GM11168 (cell line): ENCODE data around the gene TP53RK.

ENCODE experiments used
- in situ Hi-C: fragments of 300-500 bp; cut with MboI; formaldehyde crosslinking; loops from one replicate; pipeline ENCODE4 v1.12.0; 2022; ENCODE audit warnings: low sequenced_read_pairs; ENCODE audit not compliant: unreplicated experiment

TP53RK gene

GRCh38 chr20:46666818-46667515 lies 22.3 kb downstream of the TP53RK start:
- in situ Hi-C loops: no loop called here

- in situ Hi-C loops: no loop called here
Measured at GRCh38 chr20:46666306-46666705, 22.9 kb downstream of the TP53RK start.

- in situ Hi-C loops: no loop called here
Measured at GRCh38 chr20:46665602-46666001, 23.6 kb downstream of the TP53RK start.

DNA sequence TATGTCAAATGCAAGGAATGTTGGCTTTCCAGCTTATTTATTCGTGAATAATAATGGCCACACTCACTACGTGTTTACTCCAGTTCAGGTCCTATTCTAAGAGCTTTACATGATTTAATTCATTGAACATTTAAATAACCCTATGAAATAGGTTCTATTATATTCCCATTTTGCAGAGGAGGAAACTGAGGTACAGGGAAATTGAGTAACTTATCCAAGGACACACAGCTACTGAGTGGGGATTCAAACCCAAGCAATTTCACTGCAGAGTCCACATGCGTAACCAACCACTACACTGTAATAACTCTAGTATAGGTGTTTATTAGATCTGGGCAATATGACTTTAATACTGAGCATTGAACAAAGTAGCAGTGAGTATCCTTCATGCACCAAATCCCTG lies 25.7 kb downstream of the TP53RK start:
- in situ Hi-C loops: no loop called here

DNA sequence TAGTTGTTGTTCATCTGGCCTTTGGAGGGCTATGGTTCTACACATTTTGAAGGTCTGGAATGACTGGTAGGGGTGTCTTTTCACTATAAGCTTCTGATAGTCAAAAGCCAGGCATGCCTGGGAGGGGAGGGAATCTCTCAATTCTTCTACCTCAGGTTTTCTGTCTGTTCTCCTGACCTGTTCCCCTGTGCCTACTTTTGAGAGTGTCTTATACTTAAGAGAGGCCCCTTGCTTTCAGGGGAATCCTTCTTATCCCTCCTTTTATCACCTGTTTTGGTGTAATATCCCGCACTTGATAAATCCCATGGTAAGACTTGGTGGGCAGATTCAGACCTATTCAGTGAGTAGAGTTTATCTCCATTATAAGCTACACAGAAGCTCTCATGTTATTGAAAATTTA lies 27.6 kb downstream of the TP53RK start:
- in situ Hi-C loops: no loop called here

GRCh38 chr20:46660487-46660886 lies 28.8 kb downstream of the TP53RK start:
- in situ Hi-C loops: no loop called here

- in situ Hi-C loops: no loop called here
Measured at GRCh38 chr20:46657618-46658017, 31.6 kb downstream of the TP53RK start.

DNA sequence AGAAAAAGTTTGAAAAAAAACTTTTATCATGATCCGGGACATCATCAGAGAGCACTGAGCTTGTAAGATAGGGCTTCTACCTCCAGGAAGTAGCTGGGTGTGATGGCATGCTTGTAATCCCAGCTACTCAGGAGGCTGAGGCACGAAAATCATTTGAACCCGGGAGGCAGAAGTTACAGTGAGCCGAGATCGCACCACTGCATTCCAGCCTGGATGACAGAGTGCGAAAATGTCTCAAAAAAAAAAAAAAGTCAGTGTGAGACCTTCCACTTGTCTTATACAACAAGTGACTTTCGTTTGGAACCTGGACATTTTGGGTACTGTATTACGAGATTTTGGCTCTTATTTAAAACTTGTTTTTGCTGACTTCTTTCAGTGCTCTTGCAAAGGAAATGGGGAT lies 32.1 kb downstream of the TP53RK start:
- in situ Hi-C loops: no loop called here

- in situ Hi-C loops: no loop called here
Measured at GRCh38 chr20:46652699-46653098, 36.5 kb downstream of the TP53RK start.

DNA sequence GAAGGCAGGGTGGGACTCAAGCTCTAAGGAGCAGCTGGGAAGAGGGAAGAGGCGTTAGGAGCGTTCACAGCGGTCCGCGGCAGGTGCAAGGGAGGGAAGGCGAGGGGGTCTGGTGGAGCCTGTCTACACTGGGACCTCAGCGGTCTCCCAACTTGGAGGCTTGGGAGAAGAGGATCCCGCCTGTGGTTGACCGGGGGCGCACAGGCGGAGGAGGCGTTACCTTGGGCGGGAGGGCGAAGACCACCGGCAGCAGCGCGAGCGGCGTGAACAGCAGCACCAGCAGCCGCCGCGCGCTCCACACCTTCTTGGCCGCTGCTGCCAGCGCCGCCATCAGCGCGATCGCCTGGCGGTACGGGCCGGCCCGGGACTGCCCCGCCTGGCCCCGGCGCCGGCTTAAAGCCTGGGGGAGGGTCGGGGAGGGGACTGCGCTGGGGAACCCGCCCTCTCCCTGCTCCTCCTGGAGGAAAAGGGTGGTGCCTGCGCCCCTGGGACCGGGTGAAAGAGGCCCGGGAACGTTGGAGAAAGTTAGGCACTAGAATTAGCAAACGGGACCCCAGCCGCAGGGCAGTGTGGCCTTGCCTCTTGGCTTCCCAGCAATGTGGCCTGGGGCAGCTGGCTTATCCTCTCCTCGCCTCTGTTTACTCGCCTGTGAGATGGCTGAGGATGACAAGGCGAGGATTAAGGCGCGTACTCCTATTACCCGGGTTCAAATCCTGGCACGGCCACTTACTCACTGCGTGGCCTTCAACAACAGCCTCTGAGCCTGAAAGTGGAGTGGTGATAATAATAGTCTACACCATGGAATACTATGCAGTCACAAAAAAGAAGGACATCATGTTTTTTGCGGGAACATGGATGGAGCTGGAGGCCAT lies 37.9 kb downstream of the TP53RK start, which contains the start of gene SLC13A3:
Gene SLC13A3 (minus strand): TSS at position 369 of the 872 bp plus-strand sequence. CDS start 38 bp downstream, at position 331.
- in situ Hi-C loops: no loop called here

- in situ Hi-C loops: no loop called here
Measured at GRCh38 chr20:46650575-46651090, 38.6 kb downstream of the TP53RK start.

DNA sequence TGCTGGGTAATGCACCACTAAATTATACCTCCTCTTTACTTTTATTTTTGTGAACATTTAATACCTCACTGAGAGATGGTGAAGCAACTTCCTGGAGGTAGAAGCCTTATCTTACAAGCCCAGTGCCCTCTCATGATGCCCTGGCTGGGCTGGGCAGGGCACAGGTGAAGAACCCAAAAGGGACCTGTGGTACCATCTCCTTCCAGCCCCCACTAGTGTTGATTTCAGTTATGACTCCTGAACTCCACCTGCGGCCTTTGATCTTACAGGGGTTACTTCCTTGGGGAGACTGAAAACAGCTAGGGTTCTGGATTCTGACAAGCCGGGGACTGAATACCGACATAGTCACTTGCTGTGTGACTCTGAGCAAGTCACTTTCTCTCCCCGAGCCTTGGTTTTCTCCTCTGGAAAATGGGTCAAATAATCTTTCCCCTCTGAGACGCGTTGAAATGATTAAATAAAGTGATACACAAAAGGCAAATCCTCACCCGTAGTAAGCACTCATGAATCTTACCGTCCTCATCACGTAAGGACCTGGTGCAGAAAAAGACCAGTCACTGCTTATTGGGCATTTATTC lies 39.2 kb downstream of the TP53RK start:
- in situ Hi-C loops: no loop called here

DNA sequence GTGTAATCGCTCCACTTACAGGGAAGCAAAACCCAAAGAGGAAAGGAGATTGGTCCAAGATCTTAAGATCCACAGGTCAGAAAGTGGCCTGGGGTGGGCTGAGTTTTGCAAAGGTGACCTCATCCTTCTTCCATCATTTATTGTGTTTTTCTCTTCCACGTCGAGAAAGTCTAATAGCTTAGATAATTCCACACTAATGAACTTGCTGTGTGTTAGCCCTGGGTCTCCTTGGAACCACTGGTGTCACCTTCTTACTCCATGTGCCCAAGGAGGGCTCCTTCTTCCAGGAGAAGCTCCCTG lies 39.6 kb downstream of the TP53RK start:
- in situ Hi-C loops: no loop called here

DNA sequence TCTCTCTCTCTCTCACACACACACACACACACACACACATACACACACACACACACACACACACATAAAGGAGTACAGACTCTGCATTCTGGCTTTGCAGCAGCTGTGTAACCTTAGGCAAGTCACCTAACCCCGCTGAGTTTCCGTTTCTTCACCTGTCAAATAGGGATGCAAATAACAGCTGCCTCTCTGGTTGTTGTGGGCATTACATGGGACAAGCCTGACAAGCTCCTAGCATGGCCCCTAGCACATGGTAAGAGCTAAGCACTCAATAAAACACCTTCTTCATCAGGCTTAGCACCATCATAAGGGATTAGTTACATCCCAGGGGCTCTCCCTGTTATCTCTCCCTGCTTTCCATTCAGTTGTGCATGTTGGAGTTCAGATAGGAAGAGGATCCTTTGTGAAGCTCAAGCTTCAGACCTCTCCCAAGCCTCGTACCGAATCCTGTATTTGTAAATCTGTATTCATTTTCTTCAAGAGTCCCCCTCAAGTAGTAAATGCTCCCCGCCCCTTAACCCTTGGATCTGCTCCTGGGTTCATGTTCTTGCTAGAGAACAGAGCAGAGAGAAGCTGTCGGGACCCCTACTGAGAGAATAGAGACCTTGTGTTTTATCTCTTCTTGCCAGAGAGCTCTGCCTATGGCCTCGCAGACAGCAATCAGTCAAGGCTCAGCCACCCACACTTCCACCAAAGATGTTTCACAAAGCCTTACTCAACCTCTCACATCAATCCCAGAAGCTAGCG lies 40.2 kb downstream of the TP53RK start:
- in situ Hi-C loops: no loop called here

DNA sequence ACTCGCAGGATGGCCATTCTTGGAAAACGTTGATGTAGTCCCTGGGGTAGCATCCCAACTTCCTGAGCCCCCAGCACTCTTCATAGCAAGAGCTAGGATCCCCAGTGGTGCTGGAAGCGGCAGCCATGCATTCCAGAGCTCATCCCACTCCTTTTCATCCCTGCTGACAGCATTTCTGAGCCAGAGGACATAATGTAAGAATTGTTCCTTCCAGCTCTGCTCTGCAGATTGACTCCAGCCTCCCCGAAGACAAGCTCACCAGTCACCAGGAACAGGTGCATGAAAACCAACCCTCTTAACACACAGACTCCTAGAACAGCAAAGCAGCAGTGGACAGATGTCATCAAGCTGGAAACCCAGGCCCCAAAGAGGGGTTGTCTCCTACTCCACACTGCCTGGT lies 41.8 kb downstream of the TP53RK start:
- in situ Hi-C loops: no loop called here

DNA sequence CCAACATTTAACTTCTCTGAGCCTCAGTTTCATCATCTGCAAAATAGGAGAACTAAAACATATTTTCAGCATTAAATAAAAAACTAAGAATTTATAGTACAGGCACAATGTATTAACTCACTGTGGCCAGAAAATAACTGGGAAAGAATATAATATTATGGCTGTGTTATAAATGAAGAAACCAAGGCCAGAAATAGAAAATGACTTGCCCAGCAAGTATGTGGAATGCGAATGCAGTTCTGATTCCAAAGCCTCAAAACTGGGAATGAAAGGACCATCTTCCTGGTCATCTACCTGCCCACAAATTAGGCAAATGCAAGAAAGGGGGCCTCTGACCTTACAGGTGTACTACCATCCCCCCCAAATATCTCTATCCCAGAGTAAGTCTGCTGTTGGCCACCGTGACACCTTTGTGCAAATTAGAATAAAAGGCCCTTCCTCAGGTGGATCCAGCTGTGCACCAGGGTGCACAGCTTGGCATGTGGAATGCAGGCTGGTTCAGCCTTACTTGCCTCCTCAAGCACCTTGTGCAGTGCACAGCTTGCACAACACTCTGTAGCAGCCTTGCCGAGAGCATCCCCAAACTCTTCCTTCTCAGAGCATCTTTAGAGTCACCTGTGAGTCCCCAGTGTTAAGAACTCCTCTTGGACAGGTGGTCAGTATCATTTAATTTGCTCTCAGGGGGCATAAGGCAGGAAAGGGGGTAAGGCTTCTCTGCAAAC lies 42.4 kb downstream of the TP53RK start:
- in situ Hi-C loops: no loop called here

GRCh38 chr20:46646122-46646521 lies 43.1 kb downstream of the TP53RK start:
- in situ Hi-C loops: no loop called here

GRCh38 chr20:46644733-46645132 lies 44.5 kb downstream of the TP53RK start:
- in situ Hi-C loops: no loop called here

DNA sequence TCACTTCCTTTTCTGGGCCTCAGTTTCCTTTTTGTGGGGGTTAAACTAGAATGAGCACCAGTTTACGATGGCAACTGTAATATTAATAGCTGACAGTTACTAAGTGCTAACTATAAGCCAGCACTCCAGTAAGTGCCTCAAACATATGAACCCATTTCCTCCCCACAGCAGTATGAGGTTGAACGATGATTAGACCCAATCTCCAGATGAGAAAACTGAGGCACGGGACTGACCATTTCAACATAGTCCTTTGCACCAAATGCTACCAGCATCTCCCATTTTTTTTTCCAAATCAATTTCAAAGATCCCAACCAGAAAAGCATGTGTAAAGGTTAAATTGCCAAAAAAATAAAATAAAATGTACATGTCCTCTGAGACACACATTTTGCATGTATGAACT lies 45.1 kb downstream of the TP53RK start:
- in situ Hi-C loops: no loop called here

- in situ Hi-C loops: no loop called here
Measured at GRCh38 chr20:46642969-46643343, 46.3 kb downstream of the TP53RK start.
